Endothelial cell of umbilical vein (primary cell): ENCODE results near the gene PTPN3. TPM values are rescaled to one million over a fixed set of nuclear protein-coding genes. Genes with fewer than 3 reads are reported as not detected.

ENCODE experiments used
- BruUV-seq: library from RNA; stranded (reverse); fragments of 400-500 nt; replicated peaks from 2 replicates; lab custom pipeline; 2021; lab: Mats Ljungman, UMichigan
- CTCF ChIA-PET: fragments of 300-600, 350-600 bp; sonication (Branson Sonifier 250); formaldehyde crosslinking; loops from one replicate; lab custom pipeline; 2021; ENCODE audit warnings: antibody characterized with exemption, inconsistent platforms; lab: Charles Lee
- POLR2A ChIA-PET: fragments of 300-600, 350-600 bp; sonication (Branson Sonifier 250); formaldehyde crosslinking; loops from one replicate; lab custom pipeline; 2021; ENCODE audit warnings: antibody characterized with exemption, inconsistent platforms; lab: Charles Lee
- DNase-seq: peaks from one replicate; pipeline ENCODE4 v3.0.0-alpha.2; 2011; ENCODE audit warnings: low read depth, low spot score
- FAIRE-seq: peaks from 2 replicates; lab custom pipeline; 2011; peaks lifted over from hg19 to GRCh38; lab: Jason Lieb, UNC
- H2AFZ ChIP-seq: 2 replicates; pipeline ENCODE4 v1.6.0; 2012; ENCODE audit warnings: low read depth, low read length, control low read depth, inconsistent platforms
- H3K27ac ChIP-seq: 2 replicates; pipeline ENCODE4 v1.5.1; 2011; ENCODE audit warnings: low read depth, mild to moderate bottlenecking, control low read depth, low read length, moderate library complexity; ENCODE audit not compliant: insufficient read depth
- H3K27me3 ChIP-seq, 2 experiments: 2 replicates each; pipeline versions ENCODE4 v1.6.0 to v1.6.1; 2011; ENCODE audit warnings: low read length in 2 of 2, mixed read lengths in 1 of 2; ENCODE audit not compliant: control insufficient read depth in 2 of 2, insufficient read depth in 2 of 2
- H3K36me3 ChIP-seq, 2 experiments: 2 replicates in 1 of 2; 3 replicates in 1 of 2; pipeline ENCODE4 v1.5.1; 2011; ENCODE audit warnings: low read length in 2 of 2, mild to moderate bottlenecking in 1 of 2, moderate library complexity in 1 of 2; ENCODE audit not compliant: control insufficient read depth in 2 of 2, insufficient read depth in 2 of 2; ENCODE audit errors: extremely low read depth in 1 of 2
- H3K4me1 ChIP-seq: 3 replicates; pipeline ENCODE4 v1.5.1; 2011; ENCODE audit warnings: mild to moderate bottlenecking, low read length; ENCODE audit not compliant: control insufficient read depth, insufficient read depth; ENCODE audit errors: extremely low read depth
- H3K4me2 ChIP-seq: 2 replicates; pipeline ENCODE4 v1.6.1; 2011; ENCODE audit warnings: low read length, control low read depth, mixed read lengths; ENCODE audit not compliant: insufficient read depth
- H3K4me3 ChIP-seq, 3 experiments: fragments of 200-600 bp in 1 of 3; sonication (generic), shearing (Covaris generic) in 1 of 3; replicated peaks in 1 of 3; 2 replicates each; pipeline ENCODE4 v1.5.1; 2011 to 2016; ENCODE audit warnings: control low read depth in 3 of 3, low read length in 3 of 3, mild to moderate bottlenecking in 2 of 3, inconsistent platforms in 1 of 3, low read depth in 1 of 3, moderate library complexity in 1 of 3; ENCODE audit not compliant: insufficient read depth in 1 of 3
- H3K79me2 ChIP-seq: 2 replicates; pipeline ENCODE4 v1.6.0; 2012; ENCODE audit warnings: low read length, inconsistent platforms; ENCODE audit not compliant: control insufficient read depth, insufficient read depth
- H3K9ac ChIP-seq: replicated peaks from 2 replicates; pipeline ENCODE3; 2011; ENCODE audit warnings: low read length, control low read depth; ENCODE audit not compliant: insufficient read depth; ENCODE audit errors: extremely low read depth
- H3K9me1 ChIP-seq: replicated peaks from 3 replicates; pipeline ENCODE4 v1.6.0; 2011; ENCODE audit warnings: mild to moderate bottlenecking, low read length; ENCODE audit not compliant: control insufficient read depth, insufficient read depth; ENCODE audit errors: extremely low read depth
- H3K9me3 ChIP-seq: replicated peaks from 2 replicates; pipeline ENCODE4 v1.5.1; 2012; ENCODE audit warnings: low read length, inconsistent platforms; ENCODE audit not compliant: control insufficient read depth, insufficient read depth
- H4K20me1 ChIP-seq: replicated peaks from 2 replicates; pipeline ENCODE3; 2011; ENCODE audit warnings: mild to moderate bottlenecking, low read length; ENCODE audit not compliant: control insufficient read depth, insufficient read depth; ENCODE audit errors: extremely low read depth
- EZH2 ChIP-seq: IDR thresholded peaks from 2 replicates; pipeline ENCODE4 v1.6.1; 2012; ENCODE audit warnings: borderline replicate concordance, low read depth, mild to moderate bottlenecking, moderate library complexity, low read length, inconsistent platforms; ENCODE audit not compliant: severe bottlenecking
- FOS ChIP-seq: IDR thresholded peaks from 2 replicates; pipeline ENCODE4 v1.6.1; 2011; ENCODE audit warnings: mild to moderate bottlenecking, low read length, moderate library complexity, borderline replicate concordance; ENCODE audit not compliant: insufficient read depth
- GATA2 ChIP-seq: IDR thresholded peaks from 2 replicates; pipeline ENCODE4 v1.7.0; 2011; ENCODE audit warnings: low read depth, mild to moderate bottlenecking, moderate library complexity, mixed read lengths, low read length; ENCODE audit not compliant: insufficient read length, insufficient read depth
- JUN ChIP-seq: IDR thresholded peaks from 2 replicates; pipeline ENCODE4 v1.6.1; 2011; ENCODE audit warnings: borderline replicate concordance, low read depth; ENCODE audit not compliant: insufficient read length, insufficient read depth
- MAX ChIP-seq: IDR thresholded peaks from 2 replicates; pipeline ENCODE4 v1.6.1; 2011; ENCODE audit not compliant: insufficient read depth, insufficient read length
- MYC ChIP-seq: IDR thresholded peaks from one replicate; pipeline ENCODE4 v1.6.1; 2011; ENCODE audit warnings: mild to moderate bottlenecking, low read depth, low read length
- POLR2A ChIP-seq: IDR thresholded peaks from 2 replicates; pipeline ENCODE4 v1.6.1; 2012; ENCODE audit warnings: low read depth, mild to moderate bottlenecking, control low read depth, low read length
- POLR2AphosphoS5 ChIP-seq: IDR thresholded peaks from 2 replicates; pipeline ENCODE4 v1.6.1; 2012; ENCODE audit warnings: low read depth, mild to moderate bottlenecking, control low read depth, low read length, moderate library complexity; ENCODE audit not compliant: insufficient read depth
- dilution Hi-C: fragments of 300-500 bp; cut with MboI; formaldehyde crosslinking; loops from one replicate; pipeline ENCODE4 v1.15.0; 2019; ENCODE audit warnings: low sequenced_read_pairs; ENCODE audit not compliant: extremely low pct_ligation_motif_present
- intact Hi-C: fragments of 100-400 bp; cut with micrococcal nuclease; formaldehyde crosslinking; loops from one replicate; pipeline ENCODE4 v1.10.0; 2022
- polyA plus RNA-seq, 4 experiments: library from polyadenylated mRNA; depleted of rRNA in 3 of 4; stranded (reverse) in 3 of 4; unstranded in 1 of 4; fragments of >200 nt; gene quantifications; 2 replicates each; pipeline versions ENCODE4 v1.2.1 to v1.2.3, GENCODE V29; 2011 to 2012; ENCODE audit warnings: missing spikeins in 1 of 4
- total RNA-seq: library from RNA; stranded (reverse); gene quantifications from 2 replicates; pipeline ENCODE4 v1.2.3, GENCODE V29; 2021
- TF ChIP-seq, protein P1 (sequence below), 2 donors: IDR thresholded peaks; 1 replicate in 1 of 2; 2 replicates in 1 of 2; pipeline ENCODE4 v1.5.1; 2011; ENCODE audit warnings: low read length in 2 of 2, mild to moderate bottlenecking in 2 of 2, moderate library complexity in 2 of 2, control low read depth in 1 of 2, inconsistent platforms in 1 of 2, low read depth in 1 of 2; ENCODE audit not compliant: insufficient read depth in 1 of 2; ENCODE audit errors: extremely low read depth in 1 of 2

PTPN3 gene
- total and polyA plus RNA-seq, 2 donors (not counting 3 experiments of a cell fraction or from before 2014, with no cell fraction given) = 0.01 TPM; not detected in 1

GRCh38 chr9:109442716-109443115 lies 55.4 kb downstream of the PTPN3 start:
- no peaks in the 10 kb centered on the region for H4K20me1 ChIP-seq
- no TSS peak for BruUV-seq
- no peaks in the 10 kb centered on the region for H3K79me2 ChIP-seq
- ChIA-PET CTCF (interaction anchor here (1.1 to 4.6 kb wide), 2 partner anchors 15 to 28 kb away, joined by 3 to 81 read pairs; no protein-coding TSS in a partner anchor), POLR2A (no interaction called here)
- FAIRE-seq (no peak), DNase-seq (no peak)
- no peak overlapping the region for H2AFZ ChIP-seq
- TF ChIP-seq POLR2AphosphoS5 = no peak
- no peak for TF ChIP-seq POLR2A
- no peak for TF ChIP-seq GATA2
- TF ChIP-seq MYC = no peak
- no peak for TF ChIP-seq MAX
- TF ChIP-seq FOS = no peak
- TF ChIP-seq, protein P1, sequence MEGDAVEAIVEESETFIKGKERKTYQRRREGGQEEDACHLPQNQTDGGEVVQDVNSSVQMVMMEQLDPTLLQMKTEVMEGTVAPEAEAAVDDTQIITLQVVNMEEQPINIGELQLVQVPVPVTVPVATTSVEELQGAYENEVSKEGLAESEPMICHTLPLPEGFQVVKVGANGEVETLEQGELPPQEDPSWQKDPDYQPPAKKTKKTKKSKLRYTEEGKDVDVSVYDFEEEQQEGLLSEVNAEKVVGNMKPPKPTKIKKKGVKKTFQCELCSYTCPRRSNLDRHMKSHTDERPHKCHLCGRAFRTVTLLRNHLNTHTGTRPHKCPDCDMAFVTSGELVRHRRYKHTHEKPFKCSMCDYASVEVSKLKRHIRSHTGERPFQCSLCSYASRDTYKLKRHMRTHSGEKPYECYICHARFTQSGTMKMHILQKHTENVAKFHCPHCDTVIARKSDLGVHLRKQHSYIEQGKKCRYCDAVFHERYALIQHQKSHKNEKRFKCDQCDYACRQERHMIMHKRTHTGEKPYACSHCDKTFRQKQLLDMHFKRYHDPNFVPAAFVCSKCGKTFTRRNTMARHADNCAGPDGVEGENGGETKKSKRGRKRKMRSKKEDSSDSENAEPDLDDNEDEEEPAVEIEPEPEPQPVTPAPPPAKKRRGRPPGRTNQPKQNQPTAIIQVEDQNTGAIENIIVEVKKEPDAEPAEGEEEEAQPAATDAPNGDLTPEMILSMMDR (IDR thresholded peaks at IDR 0.05; ENCODE audit: extremely low read depth in 1 of 2, insufficient read depth in 1 of 2, low read depth in 1 of 2, low read length in 2 of 2) = no peak
- no peak for TF ChIP-seq JUN
- TF ChIP-seq EZH2 = no peak
- no peaks in the 10 kb centered on the region for H3K4me1 ChIP-seq
- dilution Hi-C loops (no loop called here), intact Hi-C loops (no loop called here)
- peaks cover 22 to 26% of the 10 kb centered on the region in 2 experiments for H3K27me3 ChIP-seq
- no peaks in the 10 kb centered on the region for H3K36me3 ChIP-seq
- no peak overlapping the region for H3K4me2 ChIP-seq
- no peak overlapping the region for H3K27ac ChIP-seq
- no peaks in the 10 kb centered on the region for H3K9me1 ChIP-seq
- no peak overlapping the region for H3K4me3 ChIP-seq
- H3K9ac ChIP-seq = no peak overlapping the region
- no peaks in the 10 kb centered on the region for H3K9me3 ChIP-seq
